Fibroblast of lung (primary cell): Measurements from ENCODE around the gene ELMO1. TPM values are rescaled to one million over a fixed set of nuclear protein-coding genes. Genes with fewer than 3 reads are reported as not detected.
A peak's percentile ranks its signal among the peaks of the same experiment; 100 is the strongest.

Source experiments
- DNase-seq, 2 donors: peaks; one replicate each; pipeline versions ENCODE4 v3.0.0 to v3.0.0-alpha.2; 2010; ENCODE audit warnings: low read depth in 2 of 2
- H2AFZ ChIP-seq: 2 replicates; pipeline ENCODE4 v1.5.1; 2012; ENCODE audit warnings: low read length, control low read depth, inconsistent platforms
- H3K27ac ChIP-seq: 2 replicates; pipeline ENCODE4 v1.5.1; 2011; ENCODE audit warnings: low read length, control low read depth; ENCODE audit not compliant: insufficient read depth
- H3K27me3 ChIP-seq: 2 replicates; pipeline ENCODE4 v1.5.1; 2011; ENCODE audit warnings: mild to moderate bottlenecking, low read length; ENCODE audit not compliant: control insufficient read depth, insufficient read depth
- H3K36me3 ChIP-seq: 2 replicates; pipeline ENCODE4 v1.5.1; 2011; ENCODE audit warnings: low read length; ENCODE audit not compliant: control insufficient read depth, insufficient read depth
- H3K4me1 ChIP-seq: 2 replicates; pipeline ENCODE4 v1.5.1; 2011; ENCODE audit warnings: low read length; ENCODE audit not compliant: control insufficient read depth, insufficient read depth; ENCODE audit errors: extremely low read depth
- H3K4me2 ChIP-seq: 2 replicates; pipeline ENCODE4 v1.5.1; 2011; ENCODE audit warnings: low read length, control low read depth; ENCODE audit not compliant: insufficient read depth; ENCODE audit errors: extremely low read depth
- H3K4me3 ChIP-seq, 4 experiments: fragments of 200-600 bp in 1 of 4; sonication (generic) in 1 of 4; replicated peaks in 1 of 4; 2 replicates each; pipeline ENCODE4 v1.5.1; 2011 to 2016; ENCODE audit warnings: low read length in 4 of 4, low read depth in 3 of 4, mild to moderate bottlenecking in 3 of 4, control low read depth in 2 of 4, inconsistent platforms in 1 of 4, mixed read lengths in 1 of 4; ENCODE audit not compliant: insufficient read depth in 1 of 4; ENCODE audit errors: control extremely low read depth in 1 of 4
- H3K79me2 ChIP-seq: 2 replicates; pipeline ENCODE4 v1.5.1; 2012; ENCODE audit warnings: mild to moderate bottlenecking, low read length, inconsistent platforms; ENCODE audit not compliant: control insufficient read depth, insufficient read depth
- H3K9ac ChIP-seq: 2 replicates; pipeline ENCODE4 v1.5.1; 2011; ENCODE audit warnings: mild to moderate bottlenecking, low read length, control low read depth; ENCODE audit not compliant: insufficient read depth
- H3K9me3 ChIP-seq: 2 replicates; pipeline ENCODE4 v1.5.1; 2012; ENCODE audit warnings: low read depth, low read length; ENCODE audit not compliant: control insufficient read depth, insufficient read depth
- H4K20me1 ChIP-seq: 2 replicates; pipeline ENCODE4 v1.5.1; 2011; ENCODE audit warnings: low read length; ENCODE audit not compliant: control insufficient read depth, insufficient read depth; ENCODE audit errors: extremely low read depth
- EZH2 ChIP-seq: IDR thresholded peaks from 2 replicates; pipeline ENCODE4 v1.5.1; 2012; ENCODE audit warnings: low read length, control low read depth, mild to moderate bottlenecking; ENCODE audit errors: missing control alignments
- polyA plus RNA-seq, 2 donors: library from polyadenylated mRNA; depleted of rRNA in 1 of 2; stranded (reverse) in 1 of 2; unstranded in 1 of 2; fragments of >200 nt; gene quantifications; 2 replicates each; pipeline ENCODE4 v1.2.1, GENCODE V29; 2011 to 2012; ENCODE audit warnings: missing spikeins in 1 of 2
- total RNA-seq: library from RNA; depleted of rRNA; stranded (reverse); fragments of >200 nt; gene quantifications from 2 replicates; pipeline ENCODE4 v1.2.1, GENCODE V29; 2014
- TF ChIP-seq, protein P1 (sequence below), 2 donors: IDR thresholded peaks in 1 of 2; conservative IDR thresholded peaks in 1 of 2; 1 replicate in 1 of 2; 2 replicates in 1 of 2; pipeline ENCODE4 v1.5.1; 2011 to 2012; ENCODE audit warnings: low read length in 2 of 2, control low read depth in 1 of 2, inconsistent platforms in 1 of 2, low read depth in 1 of 2, mild to moderate bottlenecking in 1 of 2

Gene ELMO1
- total and polyA plus RNA-seq, 2 donors (not counting 1 experiment from before 2014, with no cell fraction given): 0.50 TPM; not detected in 1

DNA sequence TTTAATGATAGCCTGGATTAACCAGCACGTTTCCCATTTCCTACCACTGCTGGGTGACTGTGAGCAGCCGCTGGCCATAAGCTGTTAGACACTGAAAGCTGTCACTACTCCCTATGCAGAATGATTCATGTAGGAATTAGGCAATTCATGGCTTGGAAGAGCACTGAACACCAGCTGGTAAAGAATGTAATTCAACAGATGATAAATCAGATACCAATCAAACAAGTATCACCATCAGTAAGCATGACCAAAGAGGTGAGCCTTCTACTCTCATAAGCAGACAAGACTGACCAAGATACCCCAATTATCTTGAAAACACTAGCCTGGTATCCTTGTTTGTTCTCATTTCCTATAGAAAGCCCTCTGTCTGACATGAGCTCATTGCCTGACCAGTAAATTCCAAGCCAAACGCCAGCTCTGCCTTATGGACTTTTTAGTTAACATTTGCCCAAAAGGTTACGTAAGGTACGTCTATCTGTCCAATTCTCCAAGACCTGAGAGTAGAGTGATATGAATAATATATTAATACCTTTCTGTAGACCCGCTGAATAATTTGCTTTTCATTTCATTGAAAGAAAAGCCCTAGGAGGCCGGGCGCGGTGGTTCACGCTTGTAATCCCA lies 127.7 kb downstream of the ELMO1 start:
- DNase-seq: peak in 1 of 2 donors; percentile 44
- no peak overlapping the region for H3K9ac ChIP-seq
- H4K20me1 ChIP-seq: no peaks in the 10 kb centered on the region
- H3K4me1 ChIP-seq: no peaks in the 10 kb centered on the region
- no peaks in the 10 kb centered on the region for H3K9me3 ChIP-seq
- no peak overlapping the region for H3K4me3 ChIP-seq
- no peak overlapping the region for H2AFZ ChIP-seq
- TF ChIP-seq EZH2: no peak
- TF ChIP-seq, protein P1, sequence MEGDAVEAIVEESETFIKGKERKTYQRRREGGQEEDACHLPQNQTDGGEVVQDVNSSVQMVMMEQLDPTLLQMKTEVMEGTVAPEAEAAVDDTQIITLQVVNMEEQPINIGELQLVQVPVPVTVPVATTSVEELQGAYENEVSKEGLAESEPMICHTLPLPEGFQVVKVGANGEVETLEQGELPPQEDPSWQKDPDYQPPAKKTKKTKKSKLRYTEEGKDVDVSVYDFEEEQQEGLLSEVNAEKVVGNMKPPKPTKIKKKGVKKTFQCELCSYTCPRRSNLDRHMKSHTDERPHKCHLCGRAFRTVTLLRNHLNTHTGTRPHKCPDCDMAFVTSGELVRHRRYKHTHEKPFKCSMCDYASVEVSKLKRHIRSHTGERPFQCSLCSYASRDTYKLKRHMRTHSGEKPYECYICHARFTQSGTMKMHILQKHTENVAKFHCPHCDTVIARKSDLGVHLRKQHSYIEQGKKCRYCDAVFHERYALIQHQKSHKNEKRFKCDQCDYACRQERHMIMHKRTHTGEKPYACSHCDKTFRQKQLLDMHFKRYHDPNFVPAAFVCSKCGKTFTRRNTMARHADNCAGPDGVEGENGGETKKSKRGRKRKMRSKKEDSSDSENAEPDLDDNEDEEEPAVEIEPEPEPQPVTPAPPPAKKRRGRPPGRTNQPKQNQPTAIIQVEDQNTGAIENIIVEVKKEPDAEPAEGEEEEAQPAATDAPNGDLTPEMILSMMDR (conservative IDR thresholded peaks at IDR 0.05 in 1 of 2, IDR thresholded peaks at IDR 0.05 in 1 of 2; ENCODE audit: low read depth in 1 of 2, low read length in 2 of 2): no peak
- H3K27ac ChIP-seq: no peak overlapping the region
- no peaks in the 10 kb centered on the region for H3K27me3 ChIP-seq
- no peaks in the 10 kb centered on the region for H3K79me2 ChIP-seq
- no peaks in the 10 kb centered on the region for H3K36me3 ChIP-seq
- H3K4me2 ChIP-seq: no peak overlapping the region

DNA sequence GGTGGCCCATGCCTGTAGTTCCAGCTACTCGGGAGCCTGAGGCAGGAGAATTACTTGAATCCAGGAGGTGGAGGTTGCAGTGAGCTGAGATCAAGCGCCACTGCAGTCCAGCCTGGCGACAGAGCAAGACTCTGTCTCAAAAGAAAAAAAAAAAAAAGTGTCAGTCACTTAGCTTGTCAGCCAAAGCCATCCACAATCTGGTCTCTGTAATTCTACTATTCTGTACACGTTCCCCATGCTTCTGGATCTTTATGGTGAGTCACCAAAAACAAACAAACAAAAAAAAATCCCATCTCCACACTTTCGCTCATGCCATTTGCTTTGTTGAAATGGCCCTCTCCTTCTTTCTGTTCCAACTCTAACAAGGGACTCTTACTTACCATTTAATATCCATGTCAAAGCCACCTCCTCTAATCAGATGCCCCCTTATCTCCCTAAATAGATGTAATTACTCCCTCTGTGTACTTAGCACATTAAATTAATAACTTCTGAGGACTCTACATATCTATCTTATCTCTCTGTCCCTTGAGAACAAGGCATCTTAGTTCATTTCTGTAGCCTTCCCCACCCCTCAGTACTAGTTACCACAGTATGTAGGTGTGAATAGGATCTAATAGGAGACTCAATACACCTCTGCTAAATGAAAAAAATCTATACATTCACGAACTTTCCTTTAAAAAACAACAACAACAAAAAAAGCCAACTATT lies 128.4 kb downstream of the ELMO1 start:
- no peak overlapping the region for H3K4me3 ChIP-seq
- H3K9me3 ChIP-seq: no peaks in the 10 kb centered on the region
- no peak overlapping the region for H2AFZ ChIP-seq
- no peaks in the 10 kb centered on the region for H3K79me2 ChIP-seq
- H3K9ac ChIP-seq: no peak overlapping the region
- no peak overlapping the region for H3K27ac ChIP-seq
- H3K36me3 ChIP-seq: no peaks in the 10 kb centered on the region
- TF ChIP-seq, protein P1 (conservative IDR thresholded peaks at IDR 0.05 in 1 of 2, IDR thresholded peaks at IDR 0.05 in 1 of 2; ENCODE audit: low read depth in 1 of 2, low read length in 2 of 2): no peak
- TF ChIP-seq EZH2: no peak
- no peaks in the 10 kb centered on the region for H3K27me3 ChIP-seq
- no peak overlapping the region for H3K4me2 ChIP-seq
- H4K20me1 ChIP-seq: no peaks in the 10 kb centered on the region
- peak in 1 of 2 donors; percentile 39 for DNase-seq
- no peaks in the 10 kb centered on the region for H3K4me1 ChIP-seq

DNA sequence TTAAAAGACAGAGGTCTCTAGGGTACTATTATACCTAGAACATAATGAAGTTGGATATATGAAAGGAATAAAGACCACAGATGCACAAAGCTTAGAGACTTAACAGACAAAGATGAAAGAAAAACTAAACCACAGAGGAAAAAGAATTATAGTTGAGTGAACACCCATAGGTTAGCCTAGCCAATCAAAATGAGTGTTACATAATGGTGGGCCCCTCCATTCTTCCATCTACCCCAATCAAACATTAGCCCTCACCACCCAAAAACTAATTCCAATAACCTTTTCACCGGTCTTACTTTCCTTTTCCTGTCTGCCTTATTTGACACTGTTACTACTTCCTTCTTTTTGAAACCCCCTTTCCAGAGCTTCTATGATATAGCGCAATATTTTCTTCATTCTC lies 130.1 kb downstream of the ELMO1 start:
- no peaks in the 10 kb centered on the region for H3K79me2 ChIP-seq
- H3K4me2 ChIP-seq: no peak overlapping the region
- no peak overlapping the region for H3K9ac ChIP-seq
- H3K9me3 ChIP-seq: no peaks in the 10 kb centered on the region
- no peaks in the 10 kb centered on the region for H3K36me3 ChIP-seq
- no peaks in the 10 kb centered on the region for H4K20me1 ChIP-seq
- no peak for TF ChIP-seq EZH2
- TF ChIP-seq, protein P1 (conservative IDR thresholded peaks at IDR 0.05 in 1 of 2, IDR thresholded peaks at IDR 0.05 in 1 of 2; ENCODE audit: low read depth in 1 of 2, low read length in 2 of 2): no peak
- no peaks in the 10 kb centered on the region for H3K27me3 ChIP-seq
- no peak overlapping the region for H3K27ac ChIP-seq
- no peak overlapping the region for H3K4me3 ChIP-seq
- H2AFZ ChIP-seq: no peak overlapping the region
- no peaks in the 10 kb centered on the region for H3K4me1 ChIP-seq
- DNase-seq: no peak
